C4-2B (cell line): ENCODE data around the gene TRUB2.

Experiments used
- ZFX ChIP-seq: fragments of 450-650 bp; IDR thresholded peaks from 2 replicates; pipeline ENCODE4 v1.6.1; 2017
- TF ChIP-seq, protein P1 (sequence below): fragments of 450-650 bp; conservative IDR thresholded peaks from 2 replicates; pipeline ENCODE4 v1.5.1; 2017; ENCODE audit warnings: mild to moderate bottlenecking

DNA sequence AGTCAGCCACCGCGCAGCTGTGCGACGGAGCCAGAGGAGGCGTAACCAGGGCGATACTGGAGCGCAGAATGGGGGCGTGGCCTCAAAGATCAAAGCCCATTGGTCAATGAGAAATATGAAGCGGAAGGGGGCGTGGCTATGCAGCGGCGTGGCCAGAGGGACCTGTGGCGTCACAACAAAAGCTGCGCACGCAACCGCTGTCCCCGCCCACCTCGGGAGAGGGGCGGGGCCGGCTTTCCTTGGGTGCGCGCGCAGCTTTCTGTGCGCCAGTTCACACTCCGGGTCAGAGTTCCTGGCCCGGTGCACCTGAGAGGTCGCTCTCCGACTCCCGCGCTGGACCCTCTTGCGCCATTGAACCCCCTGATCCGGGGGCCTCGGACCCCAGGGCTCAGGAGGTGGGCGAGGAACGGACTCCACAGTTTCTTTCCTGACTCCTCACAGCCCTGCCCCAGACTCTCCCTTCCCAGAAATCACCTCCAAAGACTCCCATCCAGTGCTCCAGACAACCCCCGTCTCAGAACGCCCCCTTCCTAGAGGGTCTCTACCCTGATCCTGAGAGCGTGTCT, 46.2 kb downstream of the TRUB2 start, which contains the start of gene SWI5:
- TF ChIP-seq, protein P1, sequence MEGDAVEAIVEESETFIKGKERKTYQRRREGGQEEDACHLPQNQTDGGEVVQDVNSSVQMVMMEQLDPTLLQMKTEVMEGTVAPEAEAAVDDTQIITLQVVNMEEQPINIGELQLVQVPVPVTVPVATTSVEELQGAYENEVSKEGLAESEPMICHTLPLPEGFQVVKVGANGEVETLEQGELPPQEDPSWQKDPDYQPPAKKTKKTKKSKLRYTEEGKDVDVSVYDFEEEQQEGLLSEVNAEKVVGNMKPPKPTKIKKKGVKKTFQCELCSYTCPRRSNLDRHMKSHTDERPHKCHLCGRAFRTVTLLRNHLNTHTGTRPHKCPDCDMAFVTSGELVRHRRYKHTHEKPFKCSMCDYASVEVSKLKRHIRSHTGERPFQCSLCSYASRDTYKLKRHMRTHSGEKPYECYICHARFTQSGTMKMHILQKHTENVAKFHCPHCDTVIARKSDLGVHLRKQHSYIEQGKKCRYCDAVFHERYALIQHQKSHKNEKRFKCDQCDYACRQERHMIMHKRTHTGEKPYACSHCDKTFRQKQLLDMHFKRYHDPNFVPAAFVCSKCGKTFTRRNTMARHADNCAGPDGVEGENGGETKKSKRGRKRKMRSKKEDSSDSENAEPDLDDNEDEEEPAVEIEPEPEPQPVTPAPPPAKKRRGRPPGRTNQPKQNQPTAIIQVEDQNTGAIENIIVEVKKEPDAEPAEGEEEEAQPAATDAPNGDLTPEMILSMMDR: no peak
- no peak for TF ChIP-seq ZFX
